ENCODE measurements around the gene EFHC1. TPM values are rescaled to one million over a fixed set of nuclear protein-coding genes. Genes with fewer than 3 reads are reported as not detected.

Gene EFHC1
- total and polyA plus RNA-seq, 8 donors = 7.2 to 54.3 (median 35.5) TPM

DNA sequence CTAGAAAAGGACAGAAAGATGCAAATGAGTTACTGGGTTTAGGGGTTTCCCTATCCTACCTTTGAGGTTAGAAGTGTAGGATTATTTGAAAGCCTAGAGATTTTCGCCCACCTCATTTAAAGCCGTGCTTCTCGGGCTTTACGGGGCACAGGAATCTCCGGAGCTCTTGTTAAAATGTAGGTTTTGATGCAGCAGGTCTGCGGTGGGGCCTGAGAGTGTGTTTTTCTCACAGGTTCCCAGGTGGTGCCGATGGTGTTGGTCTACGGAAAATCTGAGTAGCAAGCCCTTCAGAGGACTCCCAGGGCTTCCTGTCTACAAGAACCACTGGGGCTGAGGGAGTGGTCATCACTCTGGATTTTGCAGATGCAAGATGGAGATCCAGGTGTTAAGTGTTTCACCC, 109.2 kb downstream of the EFHC1 start:
- 87 to 94% (median 91%) methylated on average over 8 of the region's 8 CpGs for WGBS, 5 donors
- H3K36me3 ChIP-seq = peaks cover 2 to 12% (median 10%) of the 10 kb centered on the region in 4 donors
- H3K27me3 ChIP-seq = no peaks in the 10 kb centered on the region
- no peak overlapping the region for H3K27ac ChIP-seq
- H3K4me1 ChIP-seq = peaks cover 0 to under 1% (median 0%) of the 10 kb centered on the region in 4 donors
- no peak for DNase-seq
- TF ChIP-seq, protein P1, sequence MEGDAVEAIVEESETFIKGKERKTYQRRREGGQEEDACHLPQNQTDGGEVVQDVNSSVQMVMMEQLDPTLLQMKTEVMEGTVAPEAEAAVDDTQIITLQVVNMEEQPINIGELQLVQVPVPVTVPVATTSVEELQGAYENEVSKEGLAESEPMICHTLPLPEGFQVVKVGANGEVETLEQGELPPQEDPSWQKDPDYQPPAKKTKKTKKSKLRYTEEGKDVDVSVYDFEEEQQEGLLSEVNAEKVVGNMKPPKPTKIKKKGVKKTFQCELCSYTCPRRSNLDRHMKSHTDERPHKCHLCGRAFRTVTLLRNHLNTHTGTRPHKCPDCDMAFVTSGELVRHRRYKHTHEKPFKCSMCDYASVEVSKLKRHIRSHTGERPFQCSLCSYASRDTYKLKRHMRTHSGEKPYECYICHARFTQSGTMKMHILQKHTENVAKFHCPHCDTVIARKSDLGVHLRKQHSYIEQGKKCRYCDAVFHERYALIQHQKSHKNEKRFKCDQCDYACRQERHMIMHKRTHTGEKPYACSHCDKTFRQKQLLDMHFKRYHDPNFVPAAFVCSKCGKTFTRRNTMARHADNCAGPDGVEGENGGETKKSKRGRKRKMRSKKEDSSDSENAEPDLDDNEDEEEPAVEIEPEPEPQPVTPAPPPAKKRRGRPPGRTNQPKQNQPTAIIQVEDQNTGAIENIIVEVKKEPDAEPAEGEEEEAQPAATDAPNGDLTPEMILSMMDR (IDR thresholded peaks at IDR 0.05) = no peak
- no peak for TF ChIP-seq EP300 (IDR thresholded peaks at IDR 0.05)
- TF ChIP-seq POLR2AphosphoS5 (IDR thresholded peaks at IDR 0.05) = no peak
- no peak for TF ChIP-seq POLR2A (IDR thresholded peaks at IDR 0.05)
- H3K9me3 ChIP-seq = no peaks in the 10 kb centered on the region
- intact Hi-C loops (cut with DNase I; ENCODE audit: low total_unique reads) = no loop called here
- H3K4me3 ChIP-seq = no peak overlapping the region

DNA sequence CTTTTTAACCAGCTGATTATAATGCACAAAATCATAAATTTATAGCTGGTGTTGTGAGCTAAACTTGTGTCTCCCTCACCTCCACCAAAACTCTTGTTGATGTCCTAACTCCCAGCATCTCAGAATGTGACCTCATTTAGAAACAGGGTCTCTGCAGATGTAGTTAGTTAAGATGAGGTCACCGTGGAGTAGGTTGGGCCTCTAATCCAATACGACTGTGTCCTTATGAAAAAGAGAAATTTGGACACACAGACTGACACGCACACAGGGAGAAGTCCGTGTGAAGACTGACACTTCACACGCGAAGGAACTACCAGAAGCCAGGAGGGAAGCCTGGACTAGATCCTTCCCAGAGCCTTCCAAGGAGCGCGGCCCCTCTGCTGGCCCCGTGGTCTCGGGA, 110.2 kb downstream of the EFHC1 start:
- Histone ChIP-seq H3K9me3 (no peaks in the 10 kb centered on the region), H3K36me3 (peaks cover 4 to 21% (median 20%) of the 10 kb centered on the region in 4 donors), H3K4me3 (no peak overlapping the region), H3K27me3 (no peaks in the 10 kb centered on the region), H3K4me1 (peaks cover 0 to 3% (median 0%) of the 10 kb centered on the region in 4 donors), H3K27ac (peak overlapping the region in 2 of 5 donors; percentile 18 to 33)
- TF ChIP-seq POLR2A (IDR thresholded peaks at IDR 0.05) (no peak), POLR2AphosphoS5 (IDR thresholded peaks at IDR 0.05) (no peak), EP300 (IDR thresholded peaks at IDR 0.05) (no peak)
- TF ChIP-seq, protein P1 (IDR thresholded peaks at IDR 0.05) = no peak
- no peak for DNase-seq
- intact Hi-C loops (cut with DNase I; ENCODE audit: low total_unique reads) = no loop called here
- WGBS, 5 donors = 92 to 95% (median 93%) methylated on average over 10 of the region's 10 CpGs

DNA sequence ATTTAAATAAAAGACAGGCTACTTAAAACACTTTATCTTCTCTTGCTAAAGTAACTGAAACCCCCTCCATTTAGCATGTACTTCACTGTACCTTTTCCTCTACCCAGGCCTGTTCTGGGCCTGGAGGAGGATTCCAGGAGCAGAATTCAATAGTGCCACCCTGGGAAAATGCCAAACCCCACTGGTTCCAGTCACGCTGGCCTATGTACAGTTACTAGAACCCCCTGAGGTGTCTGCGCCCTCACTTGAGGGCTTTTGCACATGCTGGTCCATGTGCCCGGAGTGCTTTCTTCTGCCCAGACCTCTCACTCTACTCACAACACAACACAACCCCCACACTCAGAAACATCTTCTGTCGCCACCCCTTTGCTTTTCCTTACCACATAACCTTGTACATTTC, 111.3 kb downstream of the EFHC1 start:
- intact Hi-C loops (cut with DNase I; ENCODE audit: low total_unique reads) = no loop called here
- Histone ChIP-seq H3K27ac (peak overlapping the region in 2 of 5 donors; percentile 11 to 33), H3K4me3 (no peak overlapping the region), H3K36me3 (peaks cover 4 to 25% (median 22%) of the 10 kb centered on the region in 4 donors), H3K4me1 (peaks cover 0 to 5% (median 2%) of the 10 kb centered on the region in 4 donors), H3K9me3 (no peaks in the 10 kb centered on the region), H3K27me3 (no peaks in the 10 kb centered on the region)
- no peak for DNase-seq
- WGBS, 5 donors = 83 to 94% (median 88%) methylated on average over 4 of the region's 4 CpGs
- TF ChIP-seq, protein P1 (IDR thresholded peaks at IDR 0.05) = no peak
- TF ChIP-seq POLR2AphosphoS5 (IDR thresholded peaks at IDR 0.05) = no peak
- no peak for TF ChIP-seq EP300 (IDR thresholded peaks at IDR 0.05)
- no peak for TF ChIP-seq POLR2A (IDR thresholded peaks at IDR 0.05)

DNA sequence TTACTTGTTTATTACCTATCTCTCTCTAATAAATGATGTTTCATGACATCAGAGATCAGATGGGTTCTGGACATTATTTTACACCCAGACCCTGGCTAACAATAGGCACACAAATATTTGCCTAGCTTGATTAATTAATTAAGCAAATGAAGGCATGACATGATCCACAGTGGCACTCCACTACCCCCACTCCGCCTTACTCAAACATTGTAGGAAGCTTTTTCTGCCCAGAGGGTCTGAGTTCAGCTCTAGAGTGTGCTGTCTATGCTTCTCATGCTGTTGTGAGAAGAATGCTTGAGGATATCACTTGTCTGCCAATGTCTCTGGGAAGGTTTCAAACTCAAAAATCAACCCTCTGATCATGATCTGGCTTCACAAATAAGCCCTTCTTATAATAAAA, 111.7 kb downstream of the EFHC1 start:
- H3K9me3 ChIP-seq = no peaks in the 10 kb centered on the region
- WGBS, 5 donors = 94 to 100% (median 96%) methylated on average over 1 of the region's 1 CpG
- H3K4me1 ChIP-seq = peaks cover 0 to 10% (median 5%) of the 10 kb centered on the region in 4 donors
- intact Hi-C loops (cut with DNase I; ENCODE audit: low total_unique reads) = no loop called here
- H3K4me3 ChIP-seq = no peak overlapping the region
- no peak for DNase-seq
- TF ChIP-seq, protein P1 (IDR thresholded peaks at IDR 0.05) = no peak
- TF ChIP-seq POLR2AphosphoS5 (IDR thresholded peaks at IDR 0.05) = no peak
- TF ChIP-seq POLR2A (IDR thresholded peaks at IDR 0.05) = no peak
- no peaks in the 10 kb centered on the region for H3K27me3 ChIP-seq
- H3K36me3 ChIP-seq = peaks cover 4 to 25% (median 22%) of the 10 kb centered on the region in 4 donors
- H3K27ac ChIP-seq = peak overlapping the region in 2 of 5 donors; percentile 11 to 33
